Stimulated activated naive CD4-positive, alpha-beta T cell (primary cell): ENCODE results near the gene GPR37.

Experiments used
- DNase-seq, 6 experiments: peaks; one replicate each; lab custom pipeline; 2025; lab: John Stamatoyannopoulos, UW

Gene GPR37

DNA sequence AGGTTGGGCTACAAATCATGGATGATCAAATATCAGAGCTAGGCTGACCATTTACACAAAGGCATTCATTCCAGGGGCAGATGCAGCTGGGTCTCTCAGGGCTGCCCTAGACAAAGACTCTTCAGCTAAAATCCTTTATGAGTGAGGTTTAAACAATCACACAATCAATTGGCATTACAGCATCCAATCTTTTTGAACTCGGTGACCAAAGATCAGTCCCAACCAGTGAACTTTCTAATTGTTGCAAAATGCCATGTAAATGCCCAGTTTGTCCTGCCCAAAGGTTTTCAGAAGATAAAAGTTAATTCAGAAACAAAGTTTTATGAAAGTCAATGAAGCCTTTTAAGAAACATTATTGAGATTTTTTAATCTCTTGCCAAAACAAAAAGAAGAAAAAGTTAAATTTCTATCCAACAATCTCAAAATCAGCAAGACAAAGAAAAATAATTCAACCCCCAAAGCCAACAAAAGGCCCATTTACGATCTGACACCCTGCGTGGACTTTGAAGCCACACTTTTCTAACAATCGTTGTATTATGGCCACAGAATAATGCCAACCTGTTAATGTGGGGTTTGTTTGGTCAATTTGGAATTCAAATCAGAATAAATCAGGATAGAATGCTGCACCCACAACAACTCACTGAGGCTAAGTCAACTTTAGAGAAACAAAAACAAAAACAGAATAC lies 40.9 kb downstream of the GPR37 start:
- no peak for DNase-seq

DNA sequence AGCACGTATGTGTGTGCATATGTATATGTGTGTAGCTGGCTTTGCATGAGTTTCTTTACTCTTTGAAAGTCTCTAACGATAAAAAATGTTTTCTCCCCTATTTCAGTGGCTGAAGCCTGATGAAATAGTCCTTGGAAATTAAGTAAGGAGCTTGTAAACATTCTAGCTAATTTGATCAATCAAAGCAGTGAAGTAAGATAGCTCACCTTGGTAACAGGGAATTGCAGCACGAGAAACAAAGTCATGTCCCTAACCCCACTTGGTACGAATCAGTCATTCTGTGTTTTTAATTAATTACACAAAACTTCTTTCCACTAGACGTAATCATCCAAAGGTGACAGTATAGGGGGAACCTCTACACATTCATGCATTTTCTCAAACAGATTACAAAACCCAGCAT lies 41.5 kb downstream of the GPR37 start:
- DNase-seq: no peak

- DNase-seq: no peak
These were observed 42.6 kb downstream of the GPR37 start for GRCh38 chr7:124723012-124723411.

DNA sequence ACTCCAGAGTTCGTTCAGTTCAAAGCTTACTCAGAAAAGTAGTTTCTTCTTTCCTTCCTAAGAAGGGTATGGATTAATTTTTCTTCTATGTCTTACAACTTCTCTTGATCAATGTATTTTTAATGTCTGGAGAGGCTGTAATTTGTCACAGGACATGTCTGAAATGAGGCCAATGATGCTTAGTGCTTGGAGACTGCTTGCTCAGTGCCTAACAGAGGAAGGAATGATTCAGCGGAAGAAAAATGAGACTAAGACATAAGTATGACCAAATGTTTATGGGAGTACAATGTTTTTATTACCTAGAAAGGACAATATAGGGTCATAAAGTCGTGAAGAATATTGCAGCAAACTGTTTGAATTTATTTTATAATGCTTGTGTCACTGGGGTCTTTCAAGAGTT lies 43.3 kb downstream of the GPR37 start:
- DNase-seq: no peak

- DNase-seq: no peak
These were observed 45.4 kb downstream of the GPR37 start for GRCh38 chr7:124720195-124720594.

GRCh38 chr7:124718032-124718766 lies 47.4 kb downstream of the GPR37 start:
- DNase-seq: no peak

DNA sequence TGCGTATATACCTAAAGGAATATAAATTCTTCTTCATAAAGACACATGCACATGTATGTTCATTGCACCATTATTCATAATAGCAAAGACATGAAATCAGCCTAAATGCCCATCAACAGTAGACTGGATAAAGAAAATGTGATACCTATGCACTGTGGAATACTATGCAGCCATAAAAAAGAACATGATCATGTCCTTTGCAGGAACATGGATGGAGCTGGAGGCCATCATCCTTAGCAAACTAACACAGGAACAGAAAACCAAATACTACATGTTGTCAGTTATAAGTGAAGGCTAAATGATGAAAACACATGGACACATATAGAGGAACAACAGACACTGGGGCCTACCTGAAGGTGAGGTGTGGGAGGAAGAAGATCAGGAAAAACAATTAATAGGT lies 48.7 kb downstream of the GPR37 start:
- no peak for DNase-seq

GRCh38 chr7:124713086-124713485 lies 52.5 kb downstream of the GPR37 start:
- no peak for DNase-seq

- DNase-seq: no peak
These were observed 53.6 kb downstream of the GPR37 start for GRCh38 chr7:124712017-124712416.

GRCh38 chr7:124702385-124702784 lies 63.2 kb downstream of the GPR37 start:
- no peak for DNase-seq

- DNase-seq: no peak
These were observed 63.6 kb downstream of the GPR37 start for GRCh38 chr7:124701955-124702354.

DNA sequence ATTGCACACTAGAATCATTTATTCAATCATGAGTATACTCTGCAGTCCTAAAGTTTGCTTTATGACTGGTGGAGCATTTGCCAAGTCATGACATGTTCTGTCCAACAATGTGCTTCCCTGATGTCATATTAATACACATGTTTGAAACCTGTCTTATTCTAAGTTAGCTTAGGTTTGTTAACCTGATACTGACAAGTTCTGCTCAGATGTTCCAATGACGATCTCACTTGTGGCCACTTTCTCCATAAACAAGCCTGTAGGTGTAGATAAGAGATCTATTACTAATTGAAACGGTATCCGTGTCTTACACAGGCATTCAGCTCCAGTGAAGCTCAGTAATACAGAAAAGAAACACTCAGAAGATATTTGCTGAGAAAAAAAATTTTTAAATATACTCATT lies 64.9 kb downstream of the GPR37 start:
- no peak for DNase-seq

DNA sequence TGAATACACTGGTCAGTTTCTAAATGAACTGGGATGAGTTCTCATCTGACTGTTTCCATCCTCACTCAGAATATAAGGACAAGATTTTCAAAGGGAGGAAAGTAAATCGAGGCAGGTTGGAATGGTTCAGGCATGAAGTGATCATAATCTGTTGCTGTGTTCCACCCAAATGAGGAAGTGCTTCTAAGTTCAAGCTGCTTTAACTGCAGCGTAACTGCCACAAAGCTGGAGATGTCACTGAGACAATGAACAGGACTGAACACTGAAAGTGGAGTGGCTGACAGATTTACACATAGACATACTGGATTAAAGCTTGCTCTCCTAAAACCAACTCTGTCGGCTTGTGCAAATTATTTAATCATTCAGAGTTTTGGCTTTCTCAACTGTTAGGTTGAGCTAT lies 66.6 kb downstream of the GPR37 start:
- no peak for DNase-seq

GRCh38 chr7:124697746-124698145 lies 67.8 kb downstream of the GPR37 start:
- DNase-seq: no peak
